Neural cell (in vitro differentiated cells): ENCODE data around the gene SMIM31. TPM values are rescaled to one million over a fixed set of nuclear protein-coding genes. Genes with fewer than 3 reads are reported as not detected.

Experiments used
- H2AFZ ChIP-seq: fragments of 200-600, 300-800 bp; sonication (generic), shearing (Covaris generic); 2 replicates; pipeline ENCODE4 v1.6.0; 2014; ENCODE audit warnings: low read depth, mild to moderate bottlenecking, antibody characterized with exemption, low read length, moderate library complexity
- H3F3A ChIP-seq: fragments of 200-600 bp; shearing (Covaris generic); 2 replicates; pipeline ENCODE4 v1.6.1; 2016; ENCODE audit warnings: mild to moderate bottlenecking, moderate library complexity, mixed read lengths, antibody characterized with exemption, low read length; ENCODE audit not compliant: insufficient read depth, poor library complexity, severe bottlenecking
- H3K27ac ChIP-seq: fragments of 200-600, 300-800 bp; sonication (generic), shearing (Covaris generic); 2 replicates; pipeline ENCODE4 v1.5.1; 2014; ENCODE audit warnings: mild to moderate bottlenecking, low read length, moderate library complexity
- H3K27me3 ChIP-seq: fragments of 300-800, 200-600 bp; sonication (generic), shearing (Covaris generic); 2 replicates; pipeline ENCODE4 v1.6.0; 2014; ENCODE audit warnings: mild to moderate bottlenecking, low read depth, low read length, moderate library complexity; ENCODE audit not compliant: insufficient read depth
- H3K36me3 ChIP-seq: fragments of 300-800, 200-600 bp; sonication (generic), shearing (Covaris generic); 2 replicates; pipeline ENCODE4 v1.5.1; 2014; ENCODE audit warnings: mild to moderate bottlenecking, antibody characterized with exemption, low read length, moderate library complexity; ENCODE audit not compliant: insufficient read depth
- H3K4me2 ChIP-seq: fragments of 300-800, 200-600 bp; sonication (generic), shearing (Covaris generic); 2 replicates; pipeline ENCODE4 v1.6.0; 2014; ENCODE audit warnings: mild to moderate bottlenecking, low read length
- H3K4me3 ChIP-seq: fragments of 300-800, 200-600 bp; sonication (generic), shearing (Covaris generic); 2 replicates; pipeline ENCODE4 v1.5.1; 2014; ENCODE audit warnings: mild to moderate bottlenecking, low read length, moderate library complexity
- H3K79me2 ChIP-seq: fragments of 200-600 bp; shearing (Covaris generic); replicated peaks from 2 replicates; pipeline ENCODE4 v1.6.0; 2014; ENCODE audit warnings: mild to moderate bottlenecking, low read length, moderate library complexity; ENCODE audit not compliant: insufficient read depth
- H3K9ac ChIP-seq: fragments of 300-800, 200-600 bp; sonication (generic), shearing (Covaris generic); 2 replicates; pipeline ENCODE4 v1.6.1; 2016; ENCODE audit warnings: mild to moderate bottlenecking, low read length, mixed read lengths
- H3K9me2 ChIP-seq: fragments of 200-600 bp; shearing (Covaris generic); 2 replicates; pipeline ENCODE4 v1.6.1; 2016; ENCODE audit warnings: mild to moderate bottlenecking, low read length, mixed read lengths; ENCODE audit not compliant: insufficient read depth
- H3K9me3 ChIP-seq: fragments of 200-600, 300-800 bp; sonication (generic), shearing (Covaris generic); 2 replicates; pipeline ENCODE4 v1.6.1; 2016; ENCODE audit warnings: mild to moderate bottlenecking, mixed run types, low read length, moderate library complexity, mixed read lengths
- H4K20me1 ChIP-seq: fragments of 200-600 bp; shearing (Covaris generic); 2 replicates; pipeline ENCODE4 v1.6.1; 2016; ENCODE audit warnings: mild to moderate bottlenecking, mixed run types; ENCODE audit not compliant: insufficient read depth
- CTCF ChIP-seq: fragments of 450-650 bp; IDR thresholded peaks from 2 replicates; pipeline ENCODE4 v1.5.1; 2014; ENCODE audit warnings: antibody characterized with exemption, mild to moderate bottlenecking, moderate library complexity; ENCODE audit not compliant: poor library complexity, severe bottlenecking
- EP300 ChIP-seq: fragments of 450-650 bp; conservative IDR thresholded peaks from 2 replicates; pipeline ENCODE4 v1.6.1; 2014; ENCODE audit warnings: antibody characterized with exemption, mild to moderate bottlenecking, moderate library complexity; ENCODE audit not compliant: poor library complexity, severe bottlenecking
- EZH2 ChIP-seq: fragments of 200-600, 300-800 bp; shearing (Covaris generic), sonication (generic); IDR thresholded peaks from 2 replicates; pipeline ENCODE4 v1.6.1; 2014; ENCODE audit warnings: antibody characterized with exemption, low read length, borderline replicate concordance, mild to moderate bottlenecking; ENCODE audit not compliant: insufficient read depth, poor library complexity, severe bottlenecking
- POLR2AphosphoS5 ChIP-seq: IDR thresholded peaks from 2 replicates; pipeline ENCODE4 v1.6.1; 2012
- REST ChIP-seq: IDR thresholded peaks from 2 replicates; pipeline ENCODE4 v1.6.1; 2012; ENCODE audit warnings: borderline replicate concordance
- polyA plus RNA-seq: library from polyadenylated mRNA; depleted of rRNA; stranded (reverse); fragments of >200 nt; gene quantifications from 2 replicates; pipeline ENCODE4 v1.2.3, GENCODE V29; 2014

The SMIM31 gene
- polyA plus RNA-seq, 1 donor from 2014 or later: not detected

GRCh38 chr4:164765096-164765495 is 11.2 kb downstream of the SMIM31 start:
- Histone ChIP-seq H3K9me3 (no peaks in the 10 kb centered on the region), H4K20me1 (no peaks in the 10 kb centered on the region), H3K4me2 (no peak overlapping the region), H3K9me2 (no peaks in the 10 kb centered on the region), H3K9ac (peak overlapping the region; percentile 32), H3K27ac (peak overlapping the region; percentile 69), H3K4me3 (peak overlapping the region; percentile 36), H3K79me2 (no peaks in the 10 kb centered on the region), H3K36me3 (no peaks in the 10 kb centered on the region), H2AFZ (no peak overlapping the region), H3F3A (no peaks in the 10 kb centered on the region), H3K27me3 (no peaks in the 10 kb centered on the region)
- no peak for TF ChIP-seq EZH2
- TF ChIP-seq REST: no peak
- TF ChIP-seq EP300: peak; percentile 95
- TF ChIP-seq POLR2AphosphoS5: peak; percentile 79

- peak overlapping the region; percentile 69 for H3K27ac ChIP-seq
- H3K4me3 ChIP-seq: peak overlapping the region; percentile 36
Observed at GRCh38 chr4:164765833-164766232, 11.9 kb downstream of the SMIM31 start.

More at GRCh38 chr4:164765833-164766232, 11.9 kb downstream of the SMIM31 start:
- Histone ChIP-seq H3K79me2 (no peaks in the 10 kb centered on the region), H3K9me2 (no peaks in the 10 kb centered on the region), H3K4me2 (no peak overlapping the region), H3K36me3 (no peaks in the 10 kb centered on the region), H3K9ac (peak overlapping the region; percentile 32), H4K20me1 (no peaks in the 10 kb centered on the region), H3F3A (no peaks in the 10 kb centered on the region), H3K9me3 (no peaks in the 10 kb centered on the region), H3K27me3 (no peaks in the 10 kb centered on the region), H2AFZ (peak overlapping the region; percentile 15)
- TF ChIP-seq EZH2: no peak
- TF ChIP-seq CTCF: peak; percentile 38
- peak; percentile 56 for TF ChIP-seq POLR2AphosphoS5
